NCI-H748 (cell line): ENCODE data around the gene SF3B6.
A peak's percentile ranks its signal among the peaks of the same experiment; 100 is the strongest.
"Not testable (repeated sequence)": the region's sequence is repeated elsewhere in the genome, so short reads cannot be mapped to it uniquely, and the experiment has no call there.

Experiments used
- DNase-seq: peaks from one replicate; lab custom pipeline; 2025; ENCODE audit not compliant: unreplicated experiment; lab: John Stamatoyannopoulos, UW

SF3B6 gene

DNA sequence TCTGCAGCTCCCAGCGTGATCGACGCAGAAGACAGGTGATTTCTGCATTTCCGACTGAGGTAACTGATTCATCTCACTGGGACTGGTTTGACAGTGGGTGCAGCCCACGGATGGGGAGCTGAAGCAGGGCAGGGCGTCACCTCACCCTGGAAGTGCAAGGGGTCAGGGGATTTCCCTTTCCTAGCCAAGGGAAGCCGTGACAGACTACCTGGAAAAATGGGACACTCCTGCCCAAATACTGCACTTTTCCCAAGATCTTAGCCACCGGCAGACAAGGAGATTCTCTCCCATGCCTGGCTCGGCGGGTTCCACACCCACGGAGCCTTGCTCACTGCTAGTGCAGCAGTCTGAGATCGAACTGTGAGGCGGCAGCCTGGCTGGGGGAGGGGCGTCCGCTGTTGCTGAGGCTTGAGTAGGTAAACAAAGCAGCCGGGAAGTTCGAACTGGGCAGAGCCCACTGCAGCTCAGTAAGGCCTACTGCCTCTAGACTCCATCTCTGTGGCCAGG, 19.1 kb upstream of the SF3B6 start:
- DNase-seq, result not testable (repeated sequence)

DNA sequence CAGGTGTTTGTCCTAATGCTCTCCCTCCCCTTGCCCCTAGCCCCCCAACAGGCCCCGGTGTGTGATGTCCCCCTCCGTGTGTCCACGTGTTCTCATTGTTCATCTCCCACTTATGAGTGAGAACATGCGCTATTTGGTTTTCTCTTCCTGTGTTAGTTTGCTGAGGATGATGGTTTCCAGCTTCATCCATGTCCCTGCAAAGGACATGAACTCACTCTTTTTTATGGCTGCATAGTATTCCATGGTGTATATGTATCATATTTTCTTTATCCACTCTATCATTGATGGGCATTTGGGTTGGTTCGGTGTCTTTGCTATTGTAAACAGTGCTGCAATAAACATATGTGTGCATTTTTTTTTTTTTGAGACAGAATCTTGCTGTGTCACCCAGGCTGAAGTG, 17.1 kb upstream of the SF3B6 start:
- DNase-seq, result not testable (repeated sequence)

DNA sequence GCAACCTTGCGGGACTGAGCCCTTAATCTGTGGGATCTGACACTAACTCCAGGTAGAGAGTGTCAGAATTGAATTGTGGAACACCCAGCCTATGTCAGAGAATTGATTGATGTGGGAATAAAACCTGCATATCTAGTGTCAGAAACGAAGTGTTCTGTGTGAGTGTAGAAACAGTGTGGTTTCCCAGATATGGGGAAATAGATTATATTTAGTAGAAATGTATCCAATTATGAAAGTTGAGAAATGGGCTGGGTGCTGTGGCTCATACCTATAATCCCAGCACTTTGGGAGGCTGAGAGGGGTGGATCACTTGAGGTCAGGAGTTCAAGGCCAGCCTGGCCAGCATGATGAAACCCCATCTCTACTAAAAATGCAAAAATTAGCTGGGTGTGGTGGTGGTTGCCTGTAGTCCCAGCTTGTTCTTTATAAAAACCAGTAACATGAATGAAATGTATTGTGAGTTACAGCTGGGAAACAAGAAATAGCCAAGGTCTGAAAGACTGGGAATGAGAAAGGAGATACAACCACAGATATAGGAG, 12.8 kb upstream of the SF3B6 start:
- no peak for DNase-seq

DNA sequence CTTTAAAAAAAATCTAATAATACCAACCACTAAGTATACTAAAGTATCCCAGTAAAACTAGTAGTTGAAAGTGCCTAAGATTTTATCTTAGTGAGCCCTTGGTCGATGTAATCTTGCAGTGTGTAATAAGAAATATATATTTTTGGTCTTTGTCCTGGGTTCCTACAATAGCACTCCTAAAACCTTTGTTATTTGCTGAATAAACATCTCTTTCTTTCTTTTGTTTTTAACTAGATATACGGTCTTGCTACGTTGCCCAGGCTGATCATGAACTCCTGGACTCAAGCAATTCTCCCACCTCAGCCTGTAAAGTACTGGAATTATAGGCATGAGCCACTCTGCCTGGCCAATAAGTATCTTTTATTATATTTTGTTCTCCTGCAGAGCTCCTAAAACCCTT, 10.9 kb upstream of the SF3B6 start:
- no peak for DNase-seq

DNA sequence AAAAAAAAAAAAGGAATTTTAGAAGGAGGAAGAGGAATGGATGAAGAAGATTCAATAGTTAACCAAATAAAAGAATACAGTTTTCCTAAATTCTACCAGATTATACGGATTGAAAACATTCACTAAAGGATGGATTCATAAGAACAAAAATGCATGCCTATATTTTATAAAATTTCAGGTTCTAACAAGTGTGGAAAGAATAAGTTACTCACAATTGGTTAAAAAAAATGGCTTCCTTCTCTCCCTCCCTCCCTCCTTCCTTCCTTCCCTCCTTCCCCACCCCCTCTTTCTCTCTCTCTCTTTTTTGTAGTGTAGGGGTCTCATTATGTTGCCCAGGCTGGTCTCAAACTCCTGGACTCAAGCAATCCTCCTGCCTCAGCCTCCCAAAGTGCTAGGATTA, 10.1 kb upstream of the SF3B6 start:
- DNase-seq, result no peak

DNA sequence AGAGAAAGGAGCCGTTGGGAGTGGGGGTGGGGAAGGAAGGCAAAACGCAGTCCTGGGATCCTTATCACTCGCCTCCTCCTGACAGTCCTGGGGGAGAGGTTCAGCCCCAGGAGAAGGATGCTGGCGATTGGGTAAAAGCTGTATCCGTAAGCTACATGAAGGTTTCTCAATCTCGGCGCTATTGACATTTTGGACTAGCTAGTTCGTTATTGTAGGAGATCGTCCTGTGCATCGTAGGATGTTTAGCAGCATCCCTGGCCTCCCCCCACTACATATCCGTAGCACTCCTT, 9.0 kb upstream of the SF3B6 start:
- no peak for DNase-seq

DNA sequence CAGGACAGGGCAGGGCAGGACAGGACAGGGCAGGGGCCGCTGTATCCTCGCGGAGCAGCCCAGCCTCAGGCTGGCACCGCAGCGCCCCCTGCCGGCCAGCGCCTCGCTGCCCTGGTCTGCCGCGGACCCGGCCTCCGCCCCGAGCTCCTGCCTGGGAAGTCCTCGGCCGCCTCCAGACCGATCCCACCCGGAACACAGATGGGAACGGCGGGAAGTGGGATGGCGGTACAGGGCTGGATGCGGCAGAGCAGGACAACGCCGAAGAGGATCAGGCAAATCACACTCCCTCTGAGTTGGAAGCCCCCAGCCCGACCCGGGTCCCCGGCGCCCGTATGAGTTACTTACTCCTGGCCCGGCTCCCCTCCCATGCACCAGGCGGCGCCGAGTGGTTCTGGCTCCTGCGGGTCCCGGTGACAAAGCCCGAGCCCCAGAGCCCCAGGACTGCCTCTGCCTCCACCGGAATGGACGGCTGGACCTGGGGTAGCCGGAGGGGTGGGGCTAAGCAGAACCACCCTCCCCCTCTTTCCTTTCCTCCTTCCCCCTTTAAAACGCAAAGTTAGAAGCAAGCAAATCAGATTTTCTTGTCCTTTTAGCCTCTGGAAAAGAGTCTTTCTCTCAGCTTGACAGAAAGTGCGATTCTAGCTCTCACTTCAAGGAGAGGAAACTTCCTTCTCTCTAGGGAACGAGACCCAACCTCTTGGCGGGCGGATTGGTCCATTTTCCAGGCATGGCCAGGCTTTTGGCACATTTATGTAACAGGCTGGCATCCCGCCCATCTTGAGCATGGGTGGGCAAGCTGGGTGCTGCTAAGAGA, 8.5 kb upstream of the SF3B6 start, which contains the start of gene TP53I3:
Gene TP53I3 (minus strand): TSS at position 449 of the 814 bp plus-strand sequence. CDS start 508 bp downstream, outside the sequence.
- peak; percentile 90 for DNase-seq

DNA sequence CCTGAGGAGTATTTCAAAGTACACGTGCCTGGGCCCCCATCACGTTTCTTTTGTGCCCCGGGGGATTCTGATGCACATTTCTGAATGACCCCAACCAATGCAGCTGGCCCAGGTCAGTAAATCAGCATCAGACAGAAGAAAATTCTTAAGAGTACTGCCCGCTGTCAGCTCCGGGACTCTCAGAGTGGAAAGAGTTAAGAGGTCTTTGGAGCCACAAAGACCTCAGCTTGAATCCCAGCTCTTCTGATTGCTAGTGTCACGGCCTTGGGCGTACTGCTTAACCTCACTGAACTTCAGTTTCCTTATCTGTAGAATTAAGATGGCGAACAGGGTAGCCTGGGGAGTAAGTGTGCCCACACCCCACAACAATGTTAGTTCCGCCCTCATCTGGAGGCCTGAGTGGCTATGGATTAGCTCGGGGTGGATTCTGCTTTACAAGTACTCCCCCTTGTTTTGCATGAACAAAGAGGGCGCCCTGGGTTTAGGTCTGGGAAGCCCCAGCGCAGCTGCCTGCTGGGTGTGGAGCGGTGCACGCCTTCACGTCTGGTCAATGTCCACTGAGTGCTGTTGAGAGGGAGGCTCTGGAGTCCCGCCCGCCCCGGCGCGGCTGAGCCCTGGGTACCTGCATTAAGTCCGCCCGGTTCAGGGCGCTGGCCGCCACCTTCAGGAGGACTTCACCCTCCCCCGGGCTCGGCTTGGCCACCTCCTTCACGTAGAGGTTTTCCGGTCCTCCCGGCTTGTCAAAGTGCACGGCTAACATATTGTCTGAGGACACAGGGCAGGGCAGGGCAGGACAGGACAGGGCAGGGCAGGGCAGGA, 7.7 kb upstream of the SF3B6 start:
- DNase-seq, result peak; percentile 90

DNA sequence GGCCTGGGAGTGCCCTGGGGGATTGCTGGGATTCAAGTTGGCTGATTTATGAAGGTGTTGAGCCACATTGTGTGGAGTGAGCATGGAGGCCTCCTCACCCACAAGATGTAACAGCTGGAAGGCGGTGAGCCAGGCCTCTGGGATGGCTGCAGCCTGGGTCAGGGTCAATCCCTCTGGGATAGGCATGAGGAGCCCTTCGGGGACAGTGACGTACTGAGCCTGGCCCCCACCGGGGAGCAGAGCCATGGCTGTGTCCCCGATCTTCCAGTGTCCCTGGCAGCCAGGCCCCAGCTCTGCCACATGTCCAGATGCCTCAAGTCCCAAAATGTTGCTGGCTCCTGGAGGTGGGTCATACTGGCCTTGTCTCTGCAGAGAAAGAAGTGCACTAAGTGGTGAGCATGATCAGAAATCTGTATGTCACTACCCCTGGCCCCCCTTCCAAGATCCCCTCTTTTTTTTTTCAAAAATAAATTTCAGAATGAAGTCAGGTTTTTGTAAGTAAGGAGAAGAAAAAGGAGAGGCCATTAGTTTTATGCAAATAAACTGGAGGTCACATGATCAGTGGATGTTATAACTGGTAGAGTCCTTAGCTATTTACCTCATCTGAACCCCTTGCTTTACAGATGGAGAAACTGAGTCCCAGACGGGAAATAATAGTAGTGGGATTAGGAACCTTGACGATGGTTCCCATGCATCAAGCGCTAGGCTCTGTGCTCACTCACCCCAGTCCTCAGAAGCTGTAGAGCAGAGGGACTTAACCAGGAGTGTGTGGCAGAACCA, 6.9 kb upstream of the SF3B6 start:
- no peak for DNase-seq

DNA sequence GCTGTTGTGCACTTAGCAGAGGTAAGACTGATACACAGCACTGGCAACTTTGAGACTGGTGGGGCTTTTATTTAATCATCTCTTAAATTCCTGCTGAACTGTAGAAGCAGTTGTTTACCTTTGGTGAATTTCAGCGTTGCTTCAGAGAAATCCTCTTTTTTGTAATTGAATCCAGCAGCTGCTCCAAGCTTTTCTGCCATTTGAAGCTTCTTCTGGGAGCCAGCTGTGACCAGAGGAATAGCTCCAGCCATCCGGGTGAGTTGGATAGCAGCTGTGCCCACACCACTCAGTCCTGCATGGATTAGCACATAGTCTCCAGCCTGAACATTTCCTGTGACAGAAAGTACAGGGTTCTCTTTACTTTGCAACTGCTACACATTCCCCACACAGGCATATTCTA, 4.6 kb upstream of the SF3B6 start:
- no peak for DNase-seq

DNA sequence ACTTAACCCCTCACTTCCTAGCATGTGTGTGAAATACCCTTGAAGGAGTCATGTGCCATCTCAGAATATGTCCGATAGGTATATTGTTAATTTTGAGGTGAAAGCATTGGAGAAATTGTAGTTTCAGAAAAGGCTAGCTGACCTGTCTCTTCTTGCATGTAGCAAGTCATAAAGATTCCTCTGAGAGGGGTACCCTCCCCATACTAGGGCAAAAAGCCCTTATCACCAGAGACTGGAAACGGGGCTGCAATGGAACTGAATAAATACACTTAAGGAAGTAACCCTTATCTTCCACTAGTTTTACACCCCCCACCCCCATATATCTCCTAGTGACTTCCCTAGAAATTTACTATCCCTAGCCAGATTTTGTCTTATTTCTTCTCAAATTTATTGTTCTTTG, 1.8 kb upstream of the SF3B6 start:
- no peak for DNase-seq

DNA sequence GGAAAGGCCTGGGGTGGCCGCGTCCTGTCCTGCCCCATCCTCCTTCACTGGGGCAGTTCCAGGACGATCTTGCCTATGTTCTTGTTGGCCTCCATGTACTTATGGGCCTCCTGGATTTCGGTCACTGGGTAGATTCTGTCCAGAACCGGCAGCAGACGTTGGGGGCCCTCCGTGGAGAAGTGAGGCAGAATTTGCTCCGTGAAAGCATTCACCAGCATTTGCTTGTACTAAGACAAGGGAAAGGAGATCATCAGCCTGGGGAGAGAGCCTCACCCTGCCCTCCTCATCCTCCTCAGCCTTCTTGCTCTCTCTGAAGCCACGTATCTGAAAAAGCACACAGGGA, 1.4 kb upstream of the SF3B6 start:
- DNase-seq, result no peak

DNA sequence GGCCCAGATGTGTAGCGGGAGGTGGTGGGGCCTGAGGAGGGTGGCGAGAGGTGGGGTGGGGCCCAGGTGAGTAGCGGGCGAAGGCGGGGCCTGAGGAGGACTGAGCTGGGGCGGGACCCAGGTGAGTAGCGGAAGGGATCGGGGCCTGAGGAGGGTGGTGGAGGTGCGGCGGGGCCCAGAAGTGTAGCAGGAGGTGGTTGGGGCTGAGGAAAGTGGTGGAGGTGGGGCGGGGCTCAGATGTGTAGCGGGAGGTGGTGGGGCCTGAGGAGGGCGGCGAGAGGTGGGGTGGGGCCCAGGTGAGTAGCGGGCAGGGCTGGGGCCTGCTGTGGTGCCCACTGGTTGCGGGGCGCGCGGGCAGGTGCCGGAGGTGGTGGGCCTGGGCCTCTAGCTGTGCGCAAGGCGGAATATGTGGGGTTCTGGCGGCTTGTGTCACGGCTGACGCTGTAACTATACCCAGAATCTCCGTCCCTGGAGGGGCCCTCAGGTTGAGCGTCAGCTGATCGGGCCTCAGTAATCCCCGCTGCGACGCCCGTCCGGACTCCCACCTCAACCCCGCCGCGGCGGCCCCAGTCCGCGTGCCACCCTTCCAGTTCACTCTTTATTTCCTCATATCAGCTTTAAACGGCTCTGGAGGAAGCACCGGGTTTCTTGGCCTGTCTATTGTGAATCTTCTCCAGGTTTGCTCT, 866 bp upstream of the SF3B6 start:
- DNase-seq, result no peak

DNA sequence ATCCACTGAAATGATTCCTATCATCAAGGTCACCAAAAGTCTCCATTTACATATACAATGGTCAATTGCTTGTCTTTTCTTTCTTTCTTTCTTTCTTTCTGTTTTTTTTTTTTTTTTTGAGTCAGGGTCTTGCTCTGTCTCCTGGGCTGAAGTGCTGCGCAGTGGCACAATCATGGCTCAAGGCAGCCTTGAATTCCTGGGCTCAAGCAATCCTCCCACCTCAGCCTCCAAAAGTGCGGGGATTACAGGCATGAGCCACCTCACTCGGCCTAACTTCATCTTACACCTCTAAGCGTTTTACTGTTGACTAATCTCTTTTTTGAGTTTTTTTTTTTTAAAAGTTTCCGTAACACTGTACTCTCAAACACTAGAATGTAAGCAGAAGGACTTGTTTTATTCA, 867 bp downstream of the SF3B6 start:
- DNase-seq, result no peak

DNA sequence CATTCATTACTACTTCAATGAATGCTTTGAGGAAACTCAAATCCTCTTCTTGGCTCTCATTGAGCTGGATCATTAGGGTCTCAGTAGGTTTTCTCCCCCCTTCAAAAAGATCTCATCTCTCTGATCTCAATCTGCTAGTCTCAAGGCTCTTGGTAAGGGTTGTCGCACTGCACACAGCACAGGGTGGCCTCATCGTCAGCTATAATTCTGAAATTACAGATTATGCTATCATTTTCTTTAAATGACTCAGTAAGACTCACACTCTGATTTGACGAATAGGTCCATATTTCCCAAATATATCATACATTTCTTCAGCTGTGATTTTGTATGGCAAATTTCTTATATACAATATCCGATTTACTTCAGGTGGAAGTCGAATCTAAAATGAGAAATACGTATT, 2.3 kb downstream of the SF3B6 start:
- no peak for DNase-seq

DNA sequence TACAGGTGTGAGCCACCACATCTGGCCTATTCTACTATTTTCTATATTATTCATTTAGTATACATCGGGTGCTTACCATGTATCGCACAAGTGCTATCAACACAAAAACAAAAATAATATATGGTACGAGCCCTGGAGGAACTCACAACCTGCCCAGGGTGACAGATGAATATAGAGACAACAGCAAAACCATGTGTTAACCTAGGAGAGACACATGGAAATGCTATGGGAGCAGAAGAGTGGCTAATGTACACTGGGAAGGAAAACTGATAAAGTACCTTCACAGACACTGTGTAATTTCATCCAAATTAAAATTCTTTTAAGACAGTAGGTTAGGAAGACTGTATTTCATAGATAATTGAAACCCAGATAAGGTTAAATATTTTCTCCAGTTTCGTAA, 3.9 kb downstream of the SF3B6 start:
- no peak for DNase-seq

DNA sequence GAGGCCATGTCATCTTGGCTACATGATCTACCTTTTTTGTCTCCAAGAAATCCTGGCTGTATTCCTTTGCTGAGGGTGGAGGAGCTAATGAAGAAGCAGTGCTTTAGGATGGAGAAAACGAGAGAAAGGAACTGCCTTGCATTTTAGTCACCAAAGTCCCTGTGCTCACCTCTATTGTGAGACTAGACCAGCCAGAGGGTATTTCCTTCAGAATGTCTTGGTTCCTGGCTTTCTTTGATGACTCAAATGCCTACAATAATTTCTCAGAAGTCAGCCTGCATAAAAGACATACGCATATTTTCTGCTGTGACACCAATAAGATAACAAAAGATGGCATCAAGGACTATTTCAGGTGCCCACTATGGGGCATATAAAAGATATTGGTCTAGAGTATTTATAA, 10.8 kb downstream of the SF3B6 start:
- DNase-seq, result no peak

DNA sequence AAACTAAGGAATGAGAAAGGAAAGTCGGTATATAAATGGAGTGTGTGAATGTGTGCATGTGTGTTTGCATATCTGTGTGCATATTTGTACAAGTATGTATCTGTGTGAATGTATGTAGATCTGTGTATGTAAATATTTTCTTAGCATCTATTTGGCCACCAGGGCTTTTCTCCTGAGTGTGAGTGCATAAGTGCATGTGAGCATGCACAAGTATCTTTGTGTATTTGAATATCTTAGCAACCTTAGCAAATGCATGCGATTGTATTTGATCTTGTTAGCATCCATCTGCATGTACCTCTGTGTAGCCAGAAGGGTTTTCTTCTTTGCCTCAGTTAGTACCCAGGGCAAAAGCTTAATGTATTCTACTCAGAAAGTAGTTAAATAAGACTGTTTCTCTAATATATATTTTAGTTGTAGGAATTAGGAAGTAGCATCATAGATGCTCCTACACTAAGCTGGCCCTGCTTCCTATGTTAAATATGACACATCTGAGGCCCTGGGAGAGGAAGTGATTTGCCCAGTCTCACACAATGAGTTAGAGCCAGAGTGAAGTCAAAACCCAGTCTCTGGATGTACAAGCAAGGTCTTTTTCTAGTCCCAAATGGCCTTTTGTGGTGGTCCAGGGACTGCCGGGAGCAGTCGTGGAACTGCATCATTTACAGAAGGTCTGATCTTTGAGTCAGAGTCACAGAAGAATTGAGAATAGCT, 17.4 kb downstream of the SF3B6 start:
- no peak for DNase-seq

DNA sequence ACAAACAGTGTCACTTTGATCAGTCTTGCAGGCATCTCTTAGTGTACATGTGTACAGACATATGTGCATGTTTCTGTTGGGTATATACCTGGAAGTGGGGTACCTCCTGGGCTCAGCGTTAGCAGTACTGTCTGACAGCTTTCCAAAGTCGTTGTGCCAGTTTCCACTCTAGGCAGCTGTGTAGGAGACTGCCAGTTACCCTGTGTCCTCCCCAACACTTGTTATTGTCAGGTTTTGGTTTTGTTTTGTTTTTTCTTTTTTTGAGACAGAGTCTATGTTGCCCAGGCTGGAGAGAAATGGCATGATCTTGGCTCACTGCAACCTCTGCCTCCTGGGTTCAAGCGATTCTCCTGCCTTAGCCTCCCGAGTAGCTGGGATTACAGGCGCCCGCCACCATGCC, 20.4 kb downstream of the SF3B6 start:
- DNase-seq, result no peak

DNA sequence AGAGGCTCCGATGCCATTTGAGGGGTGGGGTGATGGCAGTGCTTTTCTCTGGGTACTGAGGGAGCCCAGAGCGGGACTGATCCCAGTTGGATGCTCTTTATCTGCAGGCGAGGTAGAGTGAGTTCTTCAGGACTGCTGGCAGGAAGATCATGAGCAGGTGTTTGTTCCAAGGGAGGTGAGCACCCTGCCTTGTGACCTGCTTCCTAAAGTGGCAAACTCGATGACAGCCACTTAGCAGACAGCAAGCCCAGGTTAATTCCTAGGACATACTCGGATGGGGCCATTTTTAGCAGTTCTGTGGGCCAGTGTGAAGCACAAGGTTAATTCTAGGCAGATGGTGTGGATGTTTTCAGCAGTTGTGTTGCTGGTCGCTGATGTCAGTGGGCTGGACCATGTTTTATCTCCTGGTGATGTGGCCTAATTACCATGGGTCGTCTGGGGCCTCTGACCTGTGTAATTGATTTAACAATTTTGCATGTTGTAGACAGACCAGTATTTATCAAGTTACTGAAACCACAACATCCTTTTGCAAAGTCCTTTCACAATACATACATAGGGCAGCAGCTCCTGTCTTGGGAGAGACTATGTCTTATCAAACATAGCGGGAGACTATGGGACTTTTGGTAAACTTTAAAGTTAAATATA, 21.6 kb downstream of the SF3B6 start:
- no peak for DNase-seq
